GM12872 (cell line): ENCODE data around the gene SHROOM1.
A peak's percentile ranks its signal among the peaks of the same experiment; 100 is the strongest.

ENCODE experiments used
- CTCF ChIP-seq: IDR thresholded peaks from 3 replicates; pipeline ENCODE4 v1.5.1; 2011; ENCODE audit warnings: low read depth, mild to moderate bottlenecking, low read length, moderate library complexity; ENCODE audit not compliant: insufficient read depth

The SHROOM1 gene

GRCh38 chr5:132822650-132823480 lies 7.6 kb downstream of the SHROOM1 start:
- TF ChIP-seq CTCF: 0 out of 3 replicates have a peak, but pooled peaks have one; percentile 11

- no peak for TF ChIP-seq CTCF
These were observed 8.7 kb downstream of the SHROOM1 start for GRCh38 chr5:132821791-132822190.

GRCh38 chr5:132821350-132821749 lies 9.1 kb downstream of the SHROOM1 start:
- no peak for TF ChIP-seq CTCF

- TF ChIP-seq CTCF: peak; percentile 92
These were observed 10.2 kb downstream of the SHROOM1 start for GRCh38 chr5:132820162-132820754.

- TF ChIP-seq CTCF: no peak
These were observed 11.0 kb downstream of the SHROOM1 start for GRCh38 chr5:132819468-132819867.

GRCh38 chr5:132817011-132817410 lies 13.4 kb downstream of the SHROOM1 start:
- TF ChIP-seq CTCF: no peak

GRCh38 chr5:132816554-132816953 lies 13.9 kb downstream of the SHROOM1 start:
- no peak for TF ChIP-seq CTCF
